Myocyte (in vitro differentiated cells): ENCODE results near the gene IFIT1. TPM values are rescaled to one million over a fixed set of nuclear protein-coding genes. Genes with fewer than 3 reads are reported as not detected.
"Not testable (repeated sequence)": the region's sequence is repeated elsewhere in the genome, so short reads cannot be mapped to it uniquely, and the experiment has no call there.

ENCODE experiments used
- DNase-seq: peaks from one replicate; pipeline ENCODE4 v3.0.0-alpha.2; 2012; ENCODE audit warnings: low read depth
- total RNA-seq: library from RNA; depleted of rRNA; stranded (reverse); fragments of >200 nt; gene quantifications from 2 replicates; pipeline ENCODE4 v1.2.3, GENCODE V29; 2014

Gene IFIT1
- total RNA-seq, 1 donor from 2014 or later = 49.0 TPM

DNA sequence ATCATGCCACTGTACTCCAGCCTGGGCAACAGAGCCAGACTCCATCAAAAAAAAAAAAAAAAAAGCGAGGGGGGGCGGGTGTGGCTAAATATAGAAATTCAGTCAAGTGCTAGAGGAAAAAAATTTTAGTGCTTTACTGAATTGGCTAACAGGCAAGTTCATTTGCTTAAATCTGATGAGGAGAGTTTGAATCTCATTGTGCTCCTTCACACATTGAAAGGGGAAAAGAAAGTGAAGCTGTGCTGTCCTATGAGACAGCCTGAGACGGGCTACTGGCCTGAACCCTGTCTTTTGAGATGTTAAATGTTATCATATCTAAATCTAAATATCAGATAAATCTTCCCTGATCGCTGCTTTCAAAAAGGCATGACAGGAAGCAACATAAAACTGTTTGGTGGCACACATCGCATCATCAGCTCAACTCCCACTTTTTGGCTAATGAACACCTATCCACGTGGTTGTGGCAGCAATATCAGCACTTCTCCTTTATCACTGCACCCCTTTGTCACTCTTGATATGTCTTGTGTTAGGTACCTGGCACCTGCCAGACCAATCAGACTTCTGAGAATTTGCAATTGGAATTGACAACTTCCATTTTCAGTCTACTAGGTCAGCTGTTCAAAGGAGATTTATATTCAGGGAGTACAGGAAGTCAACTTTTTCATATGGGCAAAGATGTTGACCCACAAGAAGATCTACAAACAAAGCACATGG, 28.5 kb upstream of the IFIT1 start:
- no peak for DNase-seq

DNA sequence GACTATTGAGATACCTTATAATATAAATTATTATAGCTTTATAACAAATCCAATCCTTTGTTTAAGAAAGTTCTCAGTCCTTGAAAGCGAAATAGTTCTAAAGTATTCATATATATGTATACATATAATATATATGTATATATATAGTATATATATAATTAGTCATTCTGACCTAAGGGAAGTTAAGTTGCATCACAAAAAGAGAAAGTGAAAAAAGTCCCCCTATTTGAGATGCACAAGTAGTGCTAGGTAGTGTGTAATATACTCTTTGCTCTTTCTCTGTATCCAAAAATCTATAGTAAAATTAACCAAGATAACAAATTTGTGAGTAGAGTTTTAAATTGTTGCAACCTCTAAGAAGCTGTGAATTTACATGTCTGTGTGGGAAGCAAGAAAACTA, 27.9 kb upstream of the IFIT1 start:
- no peak for DNase-seq

DNA sequence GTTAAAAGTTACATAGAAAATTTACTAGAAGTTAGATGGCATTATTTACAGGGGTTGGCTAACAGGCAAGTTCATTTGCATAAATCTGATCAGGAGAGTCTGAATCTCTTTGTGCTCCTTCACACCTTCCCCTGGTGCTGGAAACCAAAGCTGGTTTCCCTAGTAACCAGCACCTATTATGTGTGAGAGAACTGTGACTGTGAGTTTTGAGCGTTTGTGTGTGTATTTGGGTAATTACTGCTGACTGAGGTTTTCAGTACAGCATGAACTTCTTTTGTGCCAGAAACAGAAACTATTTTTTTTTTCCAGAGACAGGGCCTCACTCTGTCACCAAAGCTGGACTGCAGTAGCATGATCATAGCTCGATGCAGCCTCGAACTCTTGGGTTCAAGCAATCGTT, 24.9 kb upstream of the IFIT1 start:
- no peak for DNase-seq

DNA sequence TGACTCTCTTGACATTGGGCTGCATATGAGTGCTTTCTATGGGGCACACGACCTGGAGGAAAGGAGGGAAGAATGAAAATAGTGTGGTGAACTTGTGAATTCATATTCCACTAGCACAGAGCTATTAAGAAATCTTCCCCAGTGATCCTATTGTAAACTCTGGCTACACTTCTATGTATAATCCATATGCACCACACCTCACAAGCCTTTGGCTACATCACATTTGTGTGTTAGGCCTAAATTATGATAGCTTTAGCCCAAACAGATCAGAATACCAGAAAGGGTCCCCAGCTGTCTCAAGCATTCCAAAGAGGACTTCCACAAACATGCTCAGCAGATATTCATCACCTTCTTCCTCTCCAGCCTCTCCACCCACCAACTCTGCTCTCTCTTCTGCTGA, 24.3 kb upstream of the IFIT1 start:
- no peak for DNase-seq

DNA sequence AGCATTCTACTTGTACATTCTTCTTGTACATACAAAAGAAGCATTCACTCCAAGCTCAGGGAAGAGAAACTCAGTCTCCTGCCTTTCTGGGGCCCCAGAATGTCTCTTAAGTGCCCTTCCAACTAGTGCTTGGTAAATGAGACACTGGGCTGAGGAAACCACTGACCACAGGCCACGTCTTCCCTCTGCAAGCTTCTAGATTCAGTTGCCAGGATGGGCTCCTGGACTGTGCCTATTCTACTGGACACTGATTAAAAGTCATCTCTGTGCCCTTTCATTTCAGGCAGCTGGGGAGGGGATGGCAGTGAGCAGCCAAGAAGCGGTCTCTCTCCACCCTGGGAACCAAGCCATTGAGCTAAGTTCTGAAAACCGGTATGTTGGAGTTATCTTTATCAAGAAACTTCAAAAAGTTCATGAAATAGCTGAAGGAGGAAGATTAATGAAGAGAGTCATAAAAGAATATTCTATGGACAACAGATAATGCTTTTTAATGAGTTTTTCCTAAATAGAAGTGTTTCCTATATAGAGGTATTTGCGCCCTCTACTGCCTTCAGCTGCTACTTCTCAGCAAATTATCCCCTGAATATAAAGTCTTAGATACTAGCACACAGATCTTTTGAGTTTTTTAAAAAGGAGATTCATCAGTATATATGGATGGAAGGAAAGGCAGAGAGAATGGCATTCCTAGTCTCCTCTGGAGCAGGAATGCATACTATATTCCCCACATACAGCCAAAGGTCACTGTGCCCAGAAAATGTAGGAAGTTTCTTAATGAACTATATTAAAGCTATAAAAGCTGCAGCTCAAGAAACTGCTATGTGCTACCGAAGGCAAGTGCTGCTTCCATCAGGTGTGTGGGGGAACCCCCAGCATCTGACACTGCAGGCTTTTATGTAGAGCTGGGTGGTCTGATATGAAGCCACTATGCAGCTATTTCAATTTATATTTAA, 23.0 kb upstream of the IFIT1 start:
- peak; percentile 85 for DNase-seq

DNA sequence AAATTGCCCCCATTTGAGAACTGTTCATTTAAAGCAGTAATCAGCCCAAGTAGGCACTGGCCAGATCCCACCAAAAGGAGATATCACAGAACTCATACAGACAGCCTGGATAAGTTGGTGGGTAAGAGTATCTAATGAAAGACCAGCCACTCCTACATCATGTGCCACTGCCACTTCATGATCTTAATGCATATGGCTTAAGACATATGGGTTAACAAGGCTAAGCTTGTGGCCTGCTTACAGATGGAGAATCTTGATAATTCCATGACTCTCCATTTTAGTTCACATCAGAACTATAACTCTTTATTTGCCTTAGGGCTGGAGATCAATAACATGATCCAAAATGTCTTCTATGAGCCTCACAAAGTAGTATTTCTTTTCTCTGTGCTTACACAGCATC, 21.3 kb upstream of the IFIT1 start:
- no peak for DNase-seq

DNA sequence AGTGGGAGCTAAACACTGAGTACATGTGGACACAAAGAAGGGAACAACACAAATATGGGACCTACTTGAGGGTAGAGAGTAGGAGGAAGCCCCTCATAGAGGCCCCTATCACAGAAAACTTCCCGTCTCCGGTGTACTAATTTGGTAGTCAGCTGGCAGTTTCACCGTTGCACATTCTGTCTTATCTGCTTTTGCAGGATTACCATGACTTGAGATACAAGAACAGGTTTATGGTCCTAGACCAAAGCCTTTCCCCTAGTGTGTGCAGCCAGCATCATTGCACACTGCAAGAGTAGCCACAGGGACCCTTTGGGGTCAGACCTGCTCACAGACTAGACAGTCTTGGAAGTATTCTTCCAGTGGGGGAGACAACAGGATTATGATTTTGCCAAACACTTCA, 20.4 kb upstream of the IFIT1 start:
- DNase-seq = no peak

DNA sequence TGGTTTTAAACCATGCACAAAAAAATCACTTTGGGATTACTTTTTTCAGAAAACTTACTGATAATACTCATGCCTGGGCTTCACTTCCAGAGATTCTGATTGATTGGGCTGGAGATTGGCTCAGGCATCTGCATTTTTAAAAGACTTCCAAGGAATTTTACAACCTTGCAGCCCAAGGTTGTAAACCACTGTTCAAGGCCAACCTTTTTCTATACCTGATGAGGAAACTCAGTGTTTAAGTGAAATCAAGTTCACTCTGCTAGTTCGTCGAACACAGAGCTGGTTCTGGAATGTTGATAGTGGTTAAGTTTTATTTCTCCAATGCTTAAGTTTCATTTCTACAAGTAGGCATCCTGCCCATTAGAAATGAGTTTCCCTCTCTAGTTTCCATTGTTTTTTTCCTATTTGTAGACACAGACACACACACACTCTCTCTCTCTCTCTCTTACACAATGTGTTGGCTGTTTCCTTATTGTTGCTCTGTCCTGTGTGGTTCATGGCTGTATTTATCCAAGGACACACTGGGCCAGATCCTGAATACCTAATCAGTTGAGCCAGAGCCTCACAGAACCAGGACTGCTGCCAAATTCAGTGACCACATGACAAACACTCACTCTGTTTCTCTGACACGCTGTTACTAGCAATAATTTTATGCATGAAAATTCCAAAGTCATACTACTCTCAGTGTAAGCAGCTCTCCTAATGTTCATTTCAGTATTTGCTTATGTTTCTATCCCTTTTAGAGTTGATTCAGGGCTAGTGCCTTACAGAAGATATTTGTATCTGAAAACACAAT, 18.3 kb upstream of the IFIT1 start:
- DNase-seq = peak; percentile 85

DNA sequence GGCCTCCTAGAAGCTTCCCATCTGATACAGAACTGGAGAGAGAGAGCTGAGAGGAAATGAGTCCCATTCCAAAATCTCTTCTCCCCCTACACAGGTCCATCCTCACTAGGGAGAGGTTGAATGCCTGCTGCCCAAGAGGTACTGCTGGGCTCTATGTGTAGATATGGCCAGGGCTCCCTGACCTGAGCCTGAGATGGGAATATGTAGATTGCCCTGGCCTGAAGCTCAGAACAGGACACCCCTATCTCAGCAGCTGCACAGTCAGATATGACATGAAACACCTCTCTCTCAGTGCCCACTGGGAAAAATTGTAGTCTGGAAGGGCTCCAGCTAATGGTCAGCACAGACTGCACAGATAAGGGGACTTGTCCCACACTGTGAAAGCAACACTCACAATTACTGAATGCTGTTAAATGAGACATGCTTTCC, 17.7 kb upstream of the IFIT1 start:
- DNase-seq = no peak

DNA sequence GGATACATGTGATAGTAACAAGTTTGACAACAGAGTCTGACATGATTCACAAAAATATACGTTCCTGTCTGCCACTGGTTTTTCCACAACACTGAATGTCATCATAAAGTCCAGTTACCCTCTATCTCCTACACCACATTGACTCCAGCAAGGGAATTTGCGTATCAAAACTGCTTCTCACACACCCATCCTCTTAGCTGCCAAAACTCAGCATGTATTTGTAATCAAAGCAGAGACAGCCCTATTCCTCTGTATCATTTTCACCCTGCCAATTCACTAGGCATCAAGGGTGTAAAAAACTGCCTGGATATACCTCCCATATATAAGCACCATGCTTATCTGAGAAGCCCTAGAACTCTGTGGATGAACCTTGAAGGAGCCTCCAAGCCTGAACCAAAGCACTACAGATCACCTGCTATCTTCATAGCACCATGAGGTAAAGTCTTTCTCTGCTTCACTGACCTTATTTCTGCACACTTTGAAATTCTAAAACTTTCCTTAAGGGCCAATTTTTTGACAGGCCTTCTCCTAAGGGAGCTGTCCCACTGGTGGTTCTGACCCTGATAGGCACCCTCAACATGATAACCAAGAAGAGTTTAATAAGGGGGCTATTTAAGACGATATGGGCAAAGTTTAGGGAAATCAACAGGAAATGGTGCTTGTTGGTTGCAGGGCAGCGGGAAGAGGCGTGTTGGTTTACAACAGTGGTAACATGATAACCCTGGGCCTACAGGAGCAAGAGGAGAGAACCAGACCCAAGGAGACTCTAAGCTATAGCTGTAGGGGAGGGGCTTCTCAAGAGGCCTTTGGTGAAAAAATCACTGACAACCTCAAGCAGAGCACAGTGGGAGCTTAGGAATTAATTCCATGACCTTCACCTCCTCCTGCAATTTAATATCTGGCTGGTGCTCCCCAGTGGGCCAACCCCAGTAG, 14.5 kb upstream of the IFIT1 start, which contains the start of gene IFIT1B:
TSS of gene IFIT1B (plus strand) at position 352 of the 933 bp plus-strand sequence. CDS start at position 432, 80 bp downstream.
- no peak for DNase-seq

DNA sequence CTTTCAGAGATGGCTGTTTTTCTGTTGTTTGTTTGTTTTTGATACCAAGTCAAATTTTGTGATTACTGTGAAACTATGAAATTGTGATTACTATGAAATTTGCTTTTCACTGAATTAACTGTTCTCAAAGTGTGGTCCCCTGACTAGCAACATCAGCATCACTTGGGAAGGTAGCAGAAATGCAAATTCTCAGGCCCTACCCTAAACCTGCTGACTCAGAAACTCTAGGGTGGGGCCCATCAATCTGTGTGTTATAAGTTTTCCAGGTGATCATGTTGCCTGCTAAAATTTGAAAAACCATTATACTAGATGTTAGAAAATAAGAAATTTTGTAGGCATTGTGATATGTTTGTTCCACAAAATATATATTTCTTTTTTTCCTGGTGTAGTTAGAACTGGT, 13.3 kb upstream of the IFIT1 start:
- DNase-seq = no peak

DNA sequence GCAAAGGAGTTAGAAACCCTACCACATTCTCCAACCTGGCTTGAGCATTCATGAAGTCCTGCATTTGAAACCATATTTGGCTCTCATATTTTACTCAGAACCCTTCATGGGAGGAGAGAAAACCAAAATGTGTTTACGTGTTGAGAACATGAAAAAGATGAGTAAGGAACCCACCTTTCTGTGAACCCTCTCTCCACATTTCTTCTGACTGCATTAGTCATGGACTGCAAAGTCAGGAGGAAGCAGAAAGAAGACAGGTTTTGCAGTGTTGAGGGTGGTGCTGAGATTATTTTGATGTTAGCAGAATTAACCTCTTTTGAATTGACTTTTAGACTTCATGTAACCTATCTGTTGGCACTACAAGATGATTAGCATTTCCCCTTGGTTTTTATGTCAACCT, 9.7 kb upstream of the IFIT1 start:
- no peak for DNase-seq

DNA sequence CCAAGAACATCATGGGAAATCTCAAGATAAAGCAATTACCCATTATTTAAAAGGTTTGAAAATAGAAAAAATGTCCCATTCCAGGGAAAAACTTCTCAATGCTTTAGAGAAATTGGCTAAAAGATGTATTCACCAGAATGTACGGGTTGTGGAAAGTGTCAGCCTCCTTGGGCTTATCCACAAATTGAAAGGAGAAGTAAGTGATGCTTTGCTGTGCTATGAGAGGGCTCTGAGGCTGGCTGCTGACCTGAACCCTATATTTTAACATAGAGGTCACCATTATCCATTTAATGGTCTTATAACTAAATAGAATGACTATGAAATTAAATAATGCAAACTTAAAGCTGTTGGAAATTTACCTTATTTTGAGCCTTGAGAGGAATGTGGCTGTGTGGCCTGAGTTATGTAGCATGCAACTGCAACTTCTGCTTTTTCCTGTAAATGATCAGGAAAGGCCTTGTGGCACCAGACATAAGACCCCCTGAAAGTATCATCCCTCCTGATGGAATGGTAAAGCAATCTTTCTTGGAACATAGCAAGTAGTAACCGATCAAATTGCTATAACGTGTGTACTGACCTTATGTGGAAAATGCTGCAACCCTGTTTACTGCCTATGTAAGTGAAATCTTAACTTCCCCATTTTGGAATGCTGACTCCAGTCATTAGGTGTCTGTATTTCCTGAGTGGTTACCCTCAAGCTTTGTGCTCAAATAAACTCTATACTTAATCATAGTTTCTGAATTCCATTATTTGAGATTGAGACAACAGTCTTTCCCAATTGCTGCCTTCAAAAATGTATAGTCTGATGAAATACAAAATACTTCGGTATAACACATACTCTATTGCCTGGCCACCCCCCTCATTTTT, 7.7 kb upstream of the IFIT1 start:
- no peak for DNase-seq

DNA sequence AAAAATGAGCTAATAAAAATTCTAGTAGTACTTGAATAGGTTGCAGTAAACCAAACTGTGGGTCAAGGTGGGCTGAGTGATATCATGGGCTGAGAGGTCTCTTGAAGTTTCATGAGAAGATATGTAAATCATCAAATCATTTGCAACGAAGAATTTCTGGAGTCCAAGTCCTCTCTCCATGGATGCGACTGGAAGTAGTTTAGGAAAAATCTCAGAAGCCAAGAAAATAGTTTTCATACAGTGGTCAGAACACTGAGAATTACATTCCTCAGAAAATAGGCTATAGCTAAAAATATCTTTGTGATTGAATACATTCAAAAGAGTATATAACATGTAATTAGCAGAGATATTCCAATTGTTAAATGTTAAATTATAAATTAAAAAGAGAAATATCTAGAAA, 3.6 kb upstream of the IFIT1 start:
- DNase-seq = no peak

DNA sequence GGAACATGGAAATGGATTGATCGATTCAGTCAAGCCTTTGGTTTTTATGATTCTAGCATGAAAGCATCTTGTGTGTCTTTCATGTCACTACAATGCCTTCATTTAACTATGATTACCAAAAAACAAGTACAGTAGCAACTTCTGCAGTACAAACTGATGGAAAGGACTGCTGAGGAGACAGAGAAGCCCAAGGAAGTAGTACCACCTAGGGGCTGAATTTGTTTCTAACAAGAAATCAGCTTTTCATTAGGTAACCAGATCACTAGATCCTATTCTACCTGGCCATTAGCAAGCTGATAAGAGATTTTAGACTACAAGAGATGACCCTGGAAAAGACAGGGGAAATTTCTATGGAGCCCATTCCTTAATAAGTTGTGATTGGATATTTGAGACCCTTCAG, 3.2 kb upstream of the IFIT1 start:
- peak; percentile 31 for DNase-seq

DNA sequence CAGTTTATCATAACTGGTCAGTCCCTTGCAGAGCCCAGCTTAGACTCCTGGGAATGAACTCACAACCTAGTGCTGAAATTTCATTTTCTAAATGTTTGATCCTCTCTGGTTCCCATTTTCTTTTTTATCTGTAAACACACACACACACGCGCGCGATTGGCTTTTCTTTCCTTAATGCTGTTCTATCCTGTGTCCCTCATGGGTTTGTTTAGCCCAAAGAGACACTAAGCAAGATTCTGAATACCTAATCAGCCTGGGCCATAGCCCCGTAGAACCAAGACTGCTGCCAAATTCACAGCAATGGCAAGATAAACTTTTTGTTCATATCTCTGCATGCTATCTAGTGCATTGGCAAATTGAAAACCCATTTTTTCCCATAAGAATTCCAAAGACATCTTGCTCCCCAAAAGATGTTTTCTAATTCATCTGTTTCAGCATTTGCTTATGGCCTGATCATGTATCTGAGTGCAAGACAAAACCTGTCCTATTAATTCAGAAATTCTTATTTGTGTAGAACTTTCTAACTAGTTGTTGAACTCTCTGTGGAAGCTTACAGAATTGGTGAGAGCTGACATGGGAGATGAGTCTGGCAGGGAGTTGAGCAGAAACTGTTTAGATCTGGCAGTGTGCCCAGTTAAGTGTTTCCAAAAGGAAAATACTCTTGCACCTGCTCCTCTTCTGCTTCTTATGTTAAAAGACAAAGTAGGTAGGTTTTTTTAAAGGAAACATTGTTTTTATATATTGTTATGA, 1.8 kb upstream of the IFIT1 start:
- peak; percentile 59 for DNase-seq

DNA sequence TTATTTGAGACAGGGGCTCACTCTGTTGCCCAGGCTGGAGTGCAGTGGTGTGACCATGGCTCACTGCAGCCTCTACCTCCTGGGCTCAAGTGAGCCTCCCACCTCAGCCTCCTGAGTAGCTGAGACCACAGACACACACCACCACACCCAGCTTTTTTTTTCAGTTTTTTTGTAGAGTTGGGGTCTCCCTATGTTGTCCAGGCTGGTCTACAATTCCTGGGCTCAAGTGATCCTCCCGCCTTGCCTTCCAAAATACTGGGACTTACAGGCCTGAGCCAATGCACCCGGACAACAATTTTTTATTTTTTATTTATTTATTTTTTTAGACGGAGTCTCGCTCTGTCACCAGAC, 1.2 kb upstream of the IFIT1 start:
- not testable (repeated sequence) for DNase-seq

DNA sequence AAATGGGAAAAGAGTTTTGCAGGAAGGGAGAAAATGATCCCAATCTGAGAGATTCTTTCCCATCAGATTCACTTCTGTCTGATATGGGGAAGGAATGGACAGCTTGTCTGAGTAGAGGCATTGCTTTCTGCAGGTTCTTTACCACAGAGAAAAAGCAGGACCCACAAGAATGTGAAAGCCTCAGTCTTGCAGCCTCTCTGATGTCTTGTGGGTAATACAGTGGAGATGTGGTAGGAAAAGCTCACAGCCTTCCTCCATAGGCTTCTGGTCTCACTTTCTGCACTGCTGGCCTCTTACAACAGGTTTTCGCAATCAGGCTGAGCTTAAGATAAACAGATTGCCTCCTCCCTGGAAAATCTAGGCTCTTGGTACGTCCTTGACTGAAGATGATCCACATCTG, 551 bp downstream of the IFIT1 start:
- peak; percentile 80 for DNase-seq

DNA sequence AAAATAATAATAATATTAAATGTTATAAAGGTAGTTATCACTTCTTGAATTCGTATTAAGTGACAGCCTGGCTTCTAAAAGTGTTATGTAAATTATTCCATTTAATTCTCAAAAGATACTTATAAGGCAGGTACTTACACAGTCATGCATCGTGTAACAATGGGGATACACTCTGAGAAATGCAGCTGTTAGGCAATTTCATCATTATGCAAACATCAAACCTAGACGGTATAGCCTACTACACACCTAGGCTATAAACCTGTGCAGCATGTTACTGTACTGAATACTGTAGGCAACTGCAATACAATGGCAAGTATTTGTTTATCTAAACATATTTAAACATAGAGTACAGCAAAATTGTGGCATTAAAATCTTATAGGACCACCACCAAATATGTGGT, 1.5 kb downstream of the IFIT1 start:
- no peak for DNase-seq
